ENCODE results near the gene NUP54. TPM values are rescaled to one million over a fixed set of nuclear protein-coding genes. Genes with fewer than 3 reads are reported as not detected.

NUP54 gene
- total and polyA plus RNA-seq, 2 donors (not counting 1 experiment from before 2014, with no cell fraction given): 49.3 to 55.5 TPM

DNA sequence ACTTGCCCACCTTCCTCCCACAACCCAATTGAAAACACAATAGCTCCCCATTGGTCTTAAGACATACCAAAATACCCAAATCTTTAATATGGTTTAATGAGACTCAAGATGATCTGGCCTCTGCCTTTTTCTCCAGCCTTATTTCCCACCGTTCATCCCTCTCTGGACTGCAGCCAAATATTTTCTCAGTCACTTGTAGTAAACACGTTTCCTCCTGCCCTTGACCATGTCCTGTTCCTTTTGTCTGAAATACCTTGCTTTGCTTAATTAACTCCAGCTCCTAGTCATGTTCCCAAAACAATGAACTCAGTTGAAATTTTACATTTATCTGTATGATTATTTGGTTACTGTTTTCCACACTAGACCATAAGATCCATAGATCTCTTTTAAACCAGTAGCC is 8.4 kb upstream of the NUP54 start:
- no peak for DNase-seq (ENCODE audit: low read depth in 2 of 2)
- H3K27me3 ChIP-seq (ENCODE audit: control insufficient read depth, insufficient read depth, low read length): no peaks in the 10 kb centered on the region
- H3K27ac ChIP-seq (ENCODE audit: insufficient read depth, low read length): no peak overlapping the region

DNA sequence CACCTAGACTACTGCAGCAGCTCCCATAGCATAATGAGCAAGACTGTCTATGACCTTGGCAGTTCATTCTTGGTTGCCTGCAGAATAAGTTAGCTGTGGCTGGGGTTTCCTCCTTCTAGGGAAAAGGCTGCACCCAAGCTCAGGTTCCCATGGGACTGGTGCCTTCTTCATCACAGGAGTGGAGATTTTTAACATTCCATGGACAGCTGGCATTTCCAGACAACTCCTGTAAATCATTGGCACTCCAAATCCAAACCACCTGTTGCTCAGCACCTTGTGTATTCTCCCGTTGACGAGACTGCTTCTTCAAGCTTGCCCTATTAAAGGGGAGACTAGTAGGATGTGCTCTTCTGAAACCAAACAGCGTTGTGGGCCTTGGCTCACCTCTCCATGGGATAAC is 7.8 kb upstream of the NUP54 start:
- Histone ChIP-seq H3K27ac (ENCODE audit: insufficient read depth, low read length) (no peak overlapping the region), H3K79me2 (ENCODE audit: control insufficient read depth, insufficient read depth, low read length) (no peaks in the 10 kb centered on the region), H3K4me3 (replicated peaks in 1 of 4; ENCODE audit: control extremely low read depth in 1 of 4, insufficient read depth in 1 of 4, low read depth in 3 of 4, low read length in 4 of 4) (no peak overlapping the region), H3K9me3 (ENCODE audit: control insufficient read depth, insufficient read depth, low read depth, low read length) (no peaks in the 10 kb centered on the region), H3K36me3 (ENCODE audit: control insufficient read depth, insufficient read depth, low read length) (no peaks in the 10 kb centered on the region), H3K4me1 (ENCODE audit: control insufficient read depth, extremely low read depth, insufficient read depth, low read length) (no peaks in the 10 kb centered on the region), H2AFZ (ENCODE audit: low read length) (no peak overlapping the region), H3K27me3 (ENCODE audit: control insufficient read depth, insufficient read depth, low read length) (no peaks in the 10 kb centered on the region), H4K20me1 (ENCODE audit: control insufficient read depth, extremely low read depth, insufficient read depth, low read length) (no peaks in the 10 kb centered on the region), H3K4me2 (ENCODE audit: extremely low read depth, insufficient read depth, low read length) (no peak overlapping the region), H3K9ac (ENCODE audit: insufficient read depth, low read length) (no peak overlapping the region)
- TF ChIP-seq, protein P1, sequence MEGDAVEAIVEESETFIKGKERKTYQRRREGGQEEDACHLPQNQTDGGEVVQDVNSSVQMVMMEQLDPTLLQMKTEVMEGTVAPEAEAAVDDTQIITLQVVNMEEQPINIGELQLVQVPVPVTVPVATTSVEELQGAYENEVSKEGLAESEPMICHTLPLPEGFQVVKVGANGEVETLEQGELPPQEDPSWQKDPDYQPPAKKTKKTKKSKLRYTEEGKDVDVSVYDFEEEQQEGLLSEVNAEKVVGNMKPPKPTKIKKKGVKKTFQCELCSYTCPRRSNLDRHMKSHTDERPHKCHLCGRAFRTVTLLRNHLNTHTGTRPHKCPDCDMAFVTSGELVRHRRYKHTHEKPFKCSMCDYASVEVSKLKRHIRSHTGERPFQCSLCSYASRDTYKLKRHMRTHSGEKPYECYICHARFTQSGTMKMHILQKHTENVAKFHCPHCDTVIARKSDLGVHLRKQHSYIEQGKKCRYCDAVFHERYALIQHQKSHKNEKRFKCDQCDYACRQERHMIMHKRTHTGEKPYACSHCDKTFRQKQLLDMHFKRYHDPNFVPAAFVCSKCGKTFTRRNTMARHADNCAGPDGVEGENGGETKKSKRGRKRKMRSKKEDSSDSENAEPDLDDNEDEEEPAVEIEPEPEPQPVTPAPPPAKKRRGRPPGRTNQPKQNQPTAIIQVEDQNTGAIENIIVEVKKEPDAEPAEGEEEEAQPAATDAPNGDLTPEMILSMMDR (conservative IDR thresholded peaks at IDR 0.05 in 1 of 2, IDR thresholded peaks at IDR 0.05 in 1 of 2; ENCODE audit: low read depth in 1 of 2, low read length in 2 of 2): no peak
- no peak for TF ChIP-seq EZH2 (IDR thresholded peaks at IDR 0.05; ENCODE audit: low read length, missing control alignments)
- DNase-seq (ENCODE audit: low read depth in 2 of 2): no peak

More for the DNA sequence above, 8.4 kb upstream of the NUP54 start:
- H2AFZ ChIP-seq (ENCODE audit: low read length): no peak overlapping the region
- no peaks in the 10 kb centered on the region for H3K4me1 ChIP-seq (ENCODE audit: control insufficient read depth, extremely low read depth, insufficient read depth, low read length)
- H4K20me1 ChIP-seq (ENCODE audit: control insufficient read depth, extremely low read depth, insufficient read depth, low read length): no peaks in the 10 kb centered on the region
- no peaks in the 10 kb centered on the region for H3K36me3 ChIP-seq (ENCODE audit: control insufficient read depth, insufficient read depth, low read length)
- H3K9ac ChIP-seq (ENCODE audit: insufficient read depth, low read length): no peak overlapping the region
- H3K4me3 ChIP-seq (replicated peaks in 1 of 4; ENCODE audit: control extremely low read depth in 1 of 4, insufficient read depth in 1 of 4, low read depth in 3 of 4, low read length in 4 of 4): no peak overlapping the region
- no peaks in the 10 kb centered on the region for H3K79me2 ChIP-seq (ENCODE audit: control insufficient read depth, insufficient read depth, low read length)
- no peak for TF ChIP-seq EZH2 (IDR thresholded peaks at IDR 0.05; ENCODE audit: low read length, missing control alignments)
- TF ChIP-seq, protein P1 (conservative IDR thresholded peaks at IDR 0.05 in 1 of 2, IDR thresholded peaks at IDR 0.05 in 1 of 2; ENCODE audit: low read depth in 1 of 2, low read length in 2 of 2): no peak
- no peak overlapping the region for H3K4me2 ChIP-seq (ENCODE audit: extremely low read depth, insufficient read depth, low read length)
- no peaks in the 10 kb centered on the region for H3K9me3 ChIP-seq (ENCODE audit: control insufficient read depth, insufficient read depth, low read depth, low read length)

DNA sequence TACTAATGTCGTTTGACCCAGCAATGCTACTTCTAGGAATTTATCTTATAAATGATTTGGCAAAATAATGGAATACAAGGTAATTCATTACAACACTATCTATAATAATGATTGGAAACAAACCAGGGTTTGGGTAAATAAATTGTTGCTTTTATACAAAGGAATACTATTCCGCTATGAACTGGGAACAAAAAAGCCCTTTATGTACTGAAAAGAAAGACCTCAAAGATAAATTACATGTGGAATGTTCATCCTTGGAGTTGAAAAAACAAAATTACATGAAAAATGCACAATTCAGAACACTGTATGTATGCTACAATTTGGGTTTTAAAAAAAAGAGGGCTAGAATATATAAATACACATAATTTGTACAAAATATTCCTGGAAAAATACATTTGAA is 5.2 kb upstream of the NUP54 start:
- no peaks in the 10 kb centered on the region for H3K36me3 ChIP-seq (ENCODE audit: control insufficient read depth, insufficient read depth, low read length)

More for the DNA sequence above, 5.2 kb upstream of the NUP54 start:
- H3K79me2 ChIP-seq (ENCODE audit: control insufficient read depth, insufficient read depth, low read length): peaks cover 5% of the 10 kb centered on the region
- H3K9me3 ChIP-seq (ENCODE audit: control insufficient read depth, insufficient read depth, low read depth, low read length): no peaks in the 10 kb centered on the region
- DNase-seq (ENCODE audit: low read depth in 2 of 2): no peak
- H3K4me2 ChIP-seq (ENCODE audit: extremely low read depth, insufficient read depth, low read length): no peak overlapping the region
- no peaks in the 10 kb centered on the region for H3K4me1 ChIP-seq (ENCODE audit: control insufficient read depth, extremely low read depth, insufficient read depth, low read length)
- no peak overlapping the region for H3K9ac ChIP-seq (ENCODE audit: insufficient read depth, low read length)
- no peak overlapping the region for H3K4me3 ChIP-seq (replicated peaks in 1 of 4; ENCODE audit: control extremely low read depth in 1 of 4, insufficient read depth in 1 of 4, low read depth in 3 of 4, low read length in 4 of 4)
- no peaks in the 10 kb centered on the region for H4K20me1 ChIP-seq (ENCODE audit: control insufficient read depth, extremely low read depth, insufficient read depth, low read length)
- TF ChIP-seq, protein P1 (conservative IDR thresholded peaks at IDR 0.05 in 1 of 2, IDR thresholded peaks at IDR 0.05 in 1 of 2; ENCODE audit: low read depth in 1 of 2, low read length in 2 of 2): no peak
- TF ChIP-seq EZH2 (IDR thresholded peaks at IDR 0.05; ENCODE audit: low read length, missing control alignments): no peak
- no peak overlapping the region for H3K27ac ChIP-seq (ENCODE audit: insufficient read depth, low read length)
- no peak overlapping the region for H2AFZ ChIP-seq (ENCODE audit: low read length)
- H3K27me3 ChIP-seq (ENCODE audit: control insufficient read depth, insufficient read depth, low read length): no peaks in the 10 kb centered on the region
